GM23338 (cell line): Measurements from ENCODE around the gene RIC1.

Experiments used
- CTCF ChIP-seq, 2 experiments: fragments of 200-600 bp in 1 of 2; sonication (generic) in 1 of 2; conservative IDR thresholded peaks; 2 replicates each; pipeline versions ENCODE4 v1.5.1 to v1.6.1; 2016 to 2017; ENCODE audit warnings: antibody characterized with exemption in 2 of 2, low read depth in 2 of 2, mild to moderate bottlenecking in 2 of 2, moderate library complexity in 1 of 2
- EZH2 ChIP-seq: fragments of 200-600 bp; sonication (generic); IDR thresholded peaks from one replicate; pipeline ENCODE4 v1.8.0; 2017; ENCODE audit warnings: antibody characterized with exemption, mild to moderate bottlenecking, low read depth; ENCODE audit not compliant: unreplicated experiment
- EZH2phosphoT487 ChIP-seq: fragments of 200-600 bp; sonication (generic); IDR thresholded peaks from one replicate; pipeline ENCODE4 v1.8.1; 2018; ENCODE audit warnings: antibody characterized with exemption; ENCODE audit not compliant: unreplicated experiment
- POLR2AphosphoS5 ChIP-seq: IDR thresholded peaks from 2 replicates; pipeline ENCODE4 v1.6.1; 2016; ENCODE audit warnings: antibody characterized with exemption, low read depth
- ZNF331 ChIP-seq: fragments of 250-450 bp; sonication (Bioruptor Pico); IDR thresholded peaks from 2 replicates; pipeline ENCODE4 v1.5.0; 2020; ENCODE audit warnings: low read depth, mild to moderate bottlenecking, moderate library complexity
- TF ChIP-seq, protein P1 (sequence below): IDR thresholded peaks from one replicate; pipeline ENCODE4 v1.6.1; 2018; ENCODE audit warnings: antibody characterized with exemption; ENCODE audit not compliant: unreplicated experiment

DNA sequence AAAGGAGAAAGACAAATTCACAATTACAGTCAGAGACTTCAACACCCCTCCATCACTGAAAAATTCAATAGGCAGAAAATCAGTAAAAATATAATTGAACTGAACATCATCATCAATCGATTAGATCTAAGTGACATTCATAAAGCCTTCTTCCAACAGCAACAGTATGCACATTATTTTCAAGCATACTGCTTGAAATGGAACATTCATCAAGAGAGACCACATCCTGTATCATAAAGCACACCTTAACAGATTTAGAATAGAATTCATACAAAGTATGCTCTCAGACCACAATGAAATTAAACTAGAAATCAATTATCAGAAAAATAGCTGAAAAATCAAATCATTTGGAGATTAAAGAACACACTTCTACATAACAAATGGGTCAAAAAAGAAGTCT, 164.9 kb downstream of the RIC1 start:
- no peak for TF ChIP-seq CTCF (conservative IDR thresholded peaks at IDR 0.05; ENCODE audit: low read depth in 2 of 2)
- no peak for TF ChIP-seq POLR2AphosphoS5
- TF ChIP-seq, protein P1, sequence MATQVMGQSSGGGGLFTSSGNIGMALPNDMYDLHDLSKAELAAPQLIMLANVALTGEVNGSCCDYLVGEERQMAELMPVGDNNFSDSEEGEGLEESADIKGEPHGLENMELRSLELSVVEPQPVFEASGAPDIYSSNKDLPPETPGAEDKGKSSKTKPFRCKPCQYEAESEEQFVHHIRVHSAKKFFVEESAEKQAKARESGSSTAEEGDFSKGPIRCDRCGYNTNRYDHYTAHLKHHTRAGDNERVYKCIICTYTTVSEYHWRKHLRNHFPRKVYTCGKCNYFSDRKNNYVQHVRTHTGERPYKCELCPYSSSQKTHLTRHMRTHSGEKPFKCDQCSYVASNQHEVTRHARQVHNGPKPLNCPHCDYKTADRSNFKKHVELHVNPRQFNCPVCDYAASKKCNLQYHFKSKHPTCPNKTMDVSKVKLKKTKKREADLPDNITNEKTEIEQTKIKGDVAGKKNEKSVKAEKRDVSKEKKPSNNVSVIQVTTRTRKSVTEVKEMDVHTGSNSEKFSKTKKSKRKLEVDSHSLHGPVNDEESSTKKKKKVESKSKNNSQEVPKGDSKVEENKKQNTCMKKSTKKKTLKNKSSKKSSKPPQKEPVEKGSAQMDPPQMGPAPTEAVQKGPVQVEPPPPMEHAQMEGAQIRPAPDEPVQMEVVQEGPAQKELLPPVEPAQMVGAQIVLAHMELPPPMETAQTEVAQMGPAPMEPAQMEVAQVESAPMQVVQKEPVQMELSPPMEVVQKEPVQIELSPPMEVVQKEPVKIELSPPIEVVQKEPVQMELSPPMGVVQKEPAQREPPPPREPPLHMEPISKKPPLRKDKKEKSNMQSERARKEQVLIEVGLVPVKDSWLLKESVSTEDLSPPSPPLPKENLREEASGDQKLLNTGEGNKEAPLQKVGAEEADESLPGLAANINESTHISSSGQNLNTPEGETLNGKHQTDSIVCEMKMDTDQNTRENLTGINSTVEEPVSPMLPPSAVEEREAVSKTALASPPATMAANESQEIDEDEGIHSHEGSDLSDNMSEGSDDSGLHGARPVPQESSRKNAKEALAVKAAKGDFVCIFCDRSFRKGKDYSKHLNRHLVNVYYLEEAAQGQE = no peak
- TF ChIP-seq EZH2 = no peak
- TF ChIP-seq EZH2phosphoT487 = no peak
- no peak for TF ChIP-seq ZNF331 (CRISPR knock-in tag)
